NCI-H2227 treated with DMSO at 0.1 percent for 48 hours (cell line): ENCODE measurements around the gene MGMT.

Experiments
- DNase-seq: peaks from one replicate; lab custom pipeline; 2025; lab: John Stamatoyannopoulos, UW

Gene MGMT

GRCh38 chr10:129740532-129741279 lies 273.7 kb downstream of the MGMT start:
- no peak for DNase-seq

GRCh38 chr10:129741280-129741977 lies 274.4 kb downstream of the MGMT start:
- DNase-seq: no peak

DNA sequence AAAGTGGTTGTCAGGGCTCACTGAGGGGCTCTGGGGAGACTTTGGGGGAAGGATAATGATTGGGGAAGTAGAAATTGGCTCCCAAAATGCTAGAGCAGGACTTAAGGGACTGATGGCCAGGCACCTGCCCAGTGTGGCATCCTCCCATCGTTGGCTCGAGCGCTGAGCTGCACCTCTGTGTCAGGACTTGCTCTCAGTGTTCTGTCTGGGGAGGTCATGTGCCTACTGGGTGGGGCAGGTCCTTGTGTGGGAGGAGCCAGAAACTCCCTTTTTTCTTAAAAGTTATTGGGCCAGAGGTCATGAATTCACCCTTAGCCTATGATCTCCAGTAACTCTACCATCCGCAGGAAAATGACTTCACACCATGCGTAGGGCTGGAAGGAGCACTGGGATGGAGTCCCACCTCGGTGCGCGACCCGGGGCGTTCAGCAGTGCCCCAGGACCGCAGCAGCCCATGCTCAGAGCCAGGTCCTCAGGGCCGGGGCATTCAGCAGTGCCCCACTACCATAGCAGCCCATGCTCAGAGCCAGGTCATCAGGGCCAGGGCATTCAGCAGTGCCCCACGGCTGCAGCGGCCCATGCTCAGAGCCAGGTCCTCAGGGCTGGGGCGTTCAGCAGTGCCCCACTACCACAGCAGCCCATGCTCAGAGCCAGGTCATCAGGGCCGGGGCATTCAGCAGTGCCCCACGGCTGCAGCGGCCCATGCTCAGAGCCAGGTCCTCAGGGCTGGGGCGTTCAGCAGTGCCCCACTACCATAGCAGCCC lies 275.1 kb downstream of the MGMT start:
- DNase-seq: no peak

DNA sequence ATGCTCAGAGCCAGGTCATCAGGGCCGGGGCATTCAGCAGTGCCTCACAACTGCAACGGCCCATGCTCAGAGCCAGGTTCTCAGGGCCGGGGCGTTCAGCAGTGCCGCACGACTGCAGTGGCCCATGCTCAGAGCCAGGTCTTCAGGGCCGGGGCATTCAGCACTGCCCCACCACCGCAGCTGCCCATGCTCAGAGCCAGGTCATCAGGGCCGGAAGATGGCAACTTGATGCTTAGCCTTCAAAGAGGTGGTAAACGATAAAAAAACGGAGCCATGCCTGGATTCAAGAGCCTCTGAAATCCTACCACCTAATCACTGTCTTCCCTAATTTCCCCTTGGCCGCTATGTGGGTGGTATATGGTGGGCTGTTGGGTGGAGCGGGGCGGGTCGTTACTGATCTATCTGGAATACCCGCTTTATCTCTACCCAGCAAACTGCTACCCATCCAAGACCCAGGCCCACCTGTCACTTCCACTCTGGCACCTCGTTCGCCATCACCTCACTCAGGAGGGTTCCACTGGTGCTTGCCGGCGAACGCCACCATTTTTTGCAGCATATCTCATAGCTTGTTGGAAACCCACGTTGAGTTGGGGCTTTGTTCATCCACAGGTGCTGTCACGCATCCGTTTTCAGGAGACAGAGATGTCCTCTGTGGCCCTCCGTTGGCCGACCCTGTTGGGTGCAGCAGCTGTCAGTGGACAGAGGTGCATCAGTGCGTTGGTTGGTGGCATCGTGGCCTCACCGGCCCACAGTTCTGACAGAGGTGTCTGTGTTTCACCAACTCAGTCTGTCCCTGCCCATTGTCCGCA lies 275.9 kb downstream of the MGMT start:
- DNase-seq: no peak

- no peak for DNase-seq
Measured at GRCh38 chr10:129743738-129744133, 276.7 kb downstream of the MGMT start.

DNA sequence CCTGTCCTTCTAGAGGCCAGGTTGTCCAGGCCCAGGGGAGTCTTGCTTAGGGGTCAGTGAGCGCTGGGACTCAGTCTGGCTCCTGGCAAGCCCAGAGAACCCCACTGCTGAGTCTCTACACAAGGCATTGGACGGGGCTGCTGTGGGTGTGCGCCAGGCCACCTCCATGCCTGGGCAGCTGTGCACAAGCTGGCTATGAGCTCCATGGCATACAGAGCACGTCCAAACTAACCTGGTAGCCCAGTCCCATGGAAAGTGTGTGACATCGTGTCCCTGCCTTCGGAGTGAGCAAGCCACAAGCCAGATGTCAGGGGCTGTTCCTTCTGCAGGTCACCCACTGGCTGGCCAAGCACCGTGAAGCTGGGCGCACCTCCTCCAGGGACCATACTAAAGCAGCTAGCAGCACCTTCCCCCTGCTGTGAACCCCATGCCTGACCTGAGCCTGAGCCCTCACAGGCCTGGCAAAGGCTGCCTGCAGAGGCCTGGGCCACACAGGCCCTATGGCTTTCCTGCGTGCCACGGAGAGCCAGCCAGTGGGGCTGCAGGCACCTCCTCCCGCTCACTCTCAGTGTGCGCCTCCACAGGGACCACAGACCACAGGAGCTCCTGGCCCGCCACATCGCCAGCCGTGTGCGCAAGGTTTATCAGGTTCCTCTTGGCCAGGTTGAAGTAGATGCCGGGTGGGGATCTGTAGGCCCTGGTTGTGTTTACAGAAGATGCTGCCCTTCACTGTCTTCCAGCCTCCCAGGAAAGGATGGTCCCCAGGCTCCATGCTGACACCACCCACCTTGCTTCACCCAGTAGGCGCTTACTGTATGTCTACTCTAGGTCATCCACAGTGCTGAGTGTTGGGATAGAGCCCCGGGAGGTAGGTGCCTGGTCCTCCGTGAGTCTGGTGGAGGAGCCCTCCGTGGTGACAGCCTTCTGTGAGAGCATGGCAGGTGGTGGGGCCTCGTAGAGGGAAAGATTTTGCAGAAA lies 277.4 kb downstream of the MGMT start:
- no peak for DNase-seq

DNA sequence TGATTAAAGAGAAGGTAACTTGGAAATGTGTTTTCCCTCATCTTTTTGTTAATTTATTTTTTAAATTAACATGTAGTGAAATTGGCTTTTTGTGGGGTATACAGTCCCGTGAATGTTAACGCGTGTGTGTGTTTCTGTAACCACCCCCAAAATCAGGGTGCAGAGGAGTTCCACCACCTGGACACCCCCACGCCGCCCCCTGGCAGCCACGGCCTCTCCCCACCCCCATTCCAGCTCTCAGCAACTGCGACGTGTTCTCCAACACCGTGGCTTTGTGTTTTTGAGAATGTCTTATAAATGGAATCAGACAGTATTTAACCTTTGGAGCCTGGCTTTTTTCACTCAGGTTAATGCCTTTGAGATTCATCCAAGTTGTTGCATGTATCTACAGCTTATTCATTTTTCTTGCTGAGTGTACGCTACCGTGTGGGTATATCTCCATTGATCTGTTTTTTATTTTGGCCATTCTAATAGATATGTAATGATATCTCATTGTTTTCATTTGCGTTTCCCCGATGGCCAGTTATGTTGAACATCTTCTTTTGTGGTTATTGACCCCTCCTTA lies 278.2 kb downstream of the MGMT start:
- no peak for DNase-seq

DNA sequence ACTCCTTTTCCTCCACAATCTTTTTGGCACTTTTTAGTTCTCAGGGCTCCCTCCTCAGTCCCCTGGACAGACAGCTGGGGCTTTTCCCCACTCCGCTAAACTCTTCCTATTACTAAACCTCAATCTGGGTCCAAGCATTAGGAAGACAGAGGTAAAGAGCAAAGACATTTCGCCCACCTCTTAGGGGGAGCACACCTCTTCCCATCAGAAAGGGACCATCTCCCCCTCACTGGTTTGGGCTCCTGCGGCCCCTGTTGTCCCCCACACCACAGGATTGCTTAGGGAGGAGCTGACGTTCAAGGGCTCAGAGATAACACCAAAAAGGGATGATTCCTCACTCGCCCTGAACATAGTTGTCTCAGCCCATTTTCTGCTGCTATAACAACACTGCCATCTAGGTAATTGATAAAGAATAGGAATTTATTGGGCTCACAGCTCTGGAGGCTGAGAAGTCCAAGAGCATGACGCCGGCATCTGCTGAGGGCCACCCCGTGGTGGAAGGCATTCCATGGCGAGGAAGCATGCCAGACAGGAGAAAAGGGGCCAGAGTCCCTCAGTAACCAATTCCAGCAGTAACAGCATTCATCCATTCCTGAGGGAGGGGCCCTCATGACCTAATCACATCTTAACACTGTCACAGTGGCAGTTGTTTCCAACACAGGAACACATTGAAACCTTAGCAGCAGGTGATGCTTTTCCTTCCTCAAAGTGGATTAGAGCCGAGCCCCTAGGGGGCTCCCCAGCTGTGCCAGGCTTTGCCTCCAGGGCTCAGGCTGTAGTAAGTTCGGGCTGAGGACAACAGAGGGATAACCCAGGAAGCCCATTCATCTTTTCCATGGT lies 287.4 kb downstream of the MGMT start:
- no peak for DNase-seq

- no peak for DNase-seq
Measured at GRCh38 chr10:129755158-129755591, 288.1 kb downstream of the MGMT start.

DNA sequence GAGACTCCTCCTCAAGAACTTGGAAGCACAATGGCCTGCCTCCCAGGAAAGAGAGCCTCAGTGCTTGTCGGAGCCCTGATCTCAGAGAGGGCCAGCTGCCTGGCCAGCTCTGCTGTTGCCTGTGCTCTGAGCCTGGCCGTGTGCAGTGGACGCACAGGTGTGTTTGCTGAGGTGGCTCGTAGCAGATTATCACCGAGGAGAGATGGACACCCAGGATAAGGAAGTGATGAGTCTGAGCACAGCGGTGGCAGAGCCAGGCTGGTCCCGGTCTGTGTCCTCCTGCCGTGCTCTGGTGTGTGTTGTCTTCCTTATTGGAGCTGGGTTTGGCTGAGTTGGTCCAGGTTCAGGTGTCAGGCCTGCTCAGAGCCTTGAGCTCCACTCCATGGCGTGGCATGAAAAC lies 288.6 kb downstream of the MGMT start:
- no peak for DNase-seq

GRCh38 chr10:129756912-129757901 lies 290.2 kb downstream of the MGMT start:
- no peak for DNase-seq

DNA sequence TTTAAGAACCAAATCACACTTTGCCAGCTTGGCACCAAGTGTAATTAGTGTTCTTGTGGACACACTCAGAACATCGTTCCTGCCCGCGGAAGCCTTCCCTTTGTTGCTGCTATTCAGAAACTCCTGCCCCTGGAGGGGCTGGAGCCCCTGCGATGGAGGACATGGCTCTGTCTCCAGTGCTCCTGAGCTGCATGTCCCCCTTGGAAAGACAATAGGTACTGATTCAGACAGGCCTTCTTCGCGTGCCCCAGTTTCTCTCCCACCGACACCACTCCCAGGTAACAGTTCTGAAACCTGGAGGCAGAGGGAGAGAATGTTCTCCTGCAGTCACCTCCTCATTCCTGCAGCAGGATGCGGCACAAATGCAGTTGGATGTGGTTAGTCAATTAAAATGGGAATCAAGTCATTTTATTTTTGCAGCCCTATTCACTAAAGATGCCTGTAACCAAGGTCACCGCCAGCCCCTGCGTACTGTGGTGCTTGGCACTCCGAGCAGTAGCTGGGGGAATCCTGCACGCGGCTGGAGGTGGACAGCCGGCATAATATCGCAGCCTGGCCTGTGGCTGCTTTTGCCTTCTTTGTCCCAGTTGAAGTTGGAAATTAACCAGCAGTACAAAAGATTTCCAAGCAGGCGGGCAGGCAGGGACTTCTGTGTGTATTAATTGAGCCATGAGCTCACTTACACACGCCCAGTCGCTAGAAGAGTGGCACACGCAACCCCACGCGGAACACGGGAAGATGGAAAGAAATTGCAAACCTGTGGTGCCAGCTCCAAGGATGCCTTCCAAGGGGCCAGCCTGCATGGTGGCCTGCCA lies 291.4 kb downstream of the MGMT start:
- no peak for DNase-seq

DNA sequence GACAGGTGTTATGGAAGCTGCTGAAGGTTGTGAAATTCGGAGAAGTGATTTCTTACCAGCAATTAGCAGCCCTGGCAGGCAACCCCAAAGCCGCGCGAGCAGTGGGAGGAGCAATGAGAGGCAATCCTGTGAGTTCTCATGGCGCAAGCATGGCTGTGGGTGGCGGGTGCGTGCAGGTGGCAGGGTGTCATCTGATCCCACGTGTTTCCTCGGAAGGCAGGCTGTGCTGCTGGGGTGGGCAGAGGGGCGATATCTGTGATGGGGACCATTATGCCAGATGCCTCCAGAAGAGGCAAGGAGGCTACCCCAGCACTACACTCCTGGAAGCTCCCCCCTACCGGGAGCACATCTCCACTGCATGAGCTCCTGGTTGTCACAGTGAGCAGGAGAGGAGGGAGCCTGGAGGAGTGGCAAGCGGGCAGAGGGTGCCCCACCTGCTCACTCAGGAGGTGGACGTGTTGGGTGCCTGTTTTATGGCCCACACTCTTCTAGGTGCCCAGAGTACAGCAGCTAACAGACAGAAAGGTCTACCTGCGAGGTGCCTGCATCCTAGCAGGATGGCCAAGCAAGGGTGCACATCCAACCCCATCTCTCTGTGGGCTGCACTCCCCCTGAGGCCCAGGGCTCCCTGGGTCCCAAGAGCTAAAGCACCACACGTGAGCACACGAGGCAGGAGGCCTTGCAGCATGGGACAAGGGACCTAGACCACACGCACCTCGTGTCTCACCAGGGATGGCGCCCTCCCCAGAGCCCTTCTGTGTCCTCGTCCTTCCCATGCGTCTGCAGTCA lies 292.4 kb downstream of the MGMT start:
- no peak for DNase-seq

GRCh38 chr10:129760003-129760315 lies 292.9 kb downstream of the MGMT start:
- no peak for DNase-seq

- DNase-seq: no peak
Measured at GRCh38 chr10:129760416-129760815, 293.4 kb downstream of the MGMT start.

- no peak for DNase-seq
Measured at GRCh38 chr10:129761197-129761972, 294.3 kb downstream of the MGMT start.
